Transverse colon (tissue), 4 donors: ENCODE results near the gene TOE1. TPM values are rescaled to one million over a fixed set of nuclear protein-coding genes. Genes with fewer than 3 reads are reported as not detected.

ENCODE experiments used
- DNase-seq: peaks from one replicate; pipeline ENCODE4 v3.0.0-alpha.2; 2019
- H3K27ac ChIP-seq, 4 donors: fragments of 200-600 bp; sonication (generic); 2 replicates each; pipeline ENCODE4 v1.5.1; 2016 to 2018; ENCODE audit warnings: inconsistent platforms in 4 of 4
- H3K27me3 ChIP-seq: fragments of 200-600 bp; sonication (generic); 2 replicates; pipeline ENCODE4 v1.5.1; 2017; ENCODE audit warnings: inconsistent platforms
- H3K36me3 ChIP-seq, 4 donors: fragments of 200-600 bp; sonication (generic); 2 replicates each; pipeline ENCODE4 v1.5.1; 2017 to 2019; ENCODE audit warnings: inconsistent platforms in 4 of 4
- H3K4me1 ChIP-seq, 4 donors: fragments of 200-600 bp; sonication (generic); 2 replicates each; pipeline ENCODE4 v1.5.1; 2017 to 2020; ENCODE audit warnings: inconsistent platforms in 4 of 4
- H3K4me3 ChIP-seq, 4 donors: fragments of 200-600 bp; sonication (generic); 1 replicate in 1 of 4; 2 replicates in 3 of 4; pipeline versions ENCODE4 v1.5.1 to v1.6.1; 2017 to 2019; ENCODE audit warnings: inconsistent platforms in 4 of 4
- H3K9me3 ChIP-seq, 2 donors: fragments of 200-600 bp; sonication (generic); 2 replicates each; pipeline ENCODE4 v1.5.1; 2017 to 2019; ENCODE audit warnings: inconsistent platforms in 2 of 2
- EP300 ChIP-seq: sonication (generic); formaldehyde crosslinking; IDR thresholded peaks from one replicate; pipeline ENCODE4 v1.6.1; 2017; ENCODE audit warnings: antibody characterized with exemption, low read depth
- POLR2A ChIP-seq: fragments of 450-650 bp; IDR thresholded peaks from one replicate; pipeline ENCODE4 v1.6.1; 2016; ENCODE audit warnings: antibody characterized with exemption, mild to moderate bottlenecking, moderate library complexity
- POLR2AphosphoS5 ChIP-seq, 3 donors: sonication (generic); formaldehyde crosslinking; IDR thresholded peaks; one replicate each; pipeline ENCODE4 v1.6.1; 2016; ENCODE audit warnings: antibody characterized with exemption in 3 of 3
- WGBS, 2 donors: methylation state at CpG; one replicate each; pipeline ENCODE4 v1.1.5; 2018; ENCODE audit warnings: low coverage in 1 of 2; 5-methylcytosine and 5-hydroxymethylcytosine counted together
- in situ Hi-C, 4 donors: fragments of 200-750 bp; cut with MboI; loops; one replicate each; pipeline versions ENCODE4 v1.15.0 to v1.15.1; 2017; ENCODE audit warnings: low sequenced_read_pairs in 3 of 4, low pct_ligation_motif_present in 1 of 4, low pct_unique_long_range_greater_than_20kb in 1 of 4
- intact Hi-C: fragments of 100-400 bp; cut with DNase I; formaldehyde crosslinking; loops from one replicate; pipeline ENCODE4 v1.15.1; 2023; ENCODE audit warnings: low total_unique reads
- total RNA-seq, 4 donors: library from RNA; depleted of rRNA; stranded (reverse); fragments of >200 nt; gene quantifications; one replicate each; pipeline ENCODE4 v1.1.0, GENCODE V29; 2016
- TF ChIP-seq, protein P1 (sequence below), 5 experiments: fragments of 200-600 bp in 3 of 5; fragments of 450-650 bp in 2 of 5; sonication (generic) in 3 of 5; IDR thresholded peaks; 1 replicate in 2 of 5; 2 replicates in 3 of 5; pipeline ENCODE4 v1.5.1; 2016 to 2017; ENCODE audit warnings: antibody characterized with exemption in 5 of 5, inconsistent platforms in 3 of 5, mild to moderate bottlenecking in 2 of 5, moderate library complexity in 1 of 5

The TOE1 gene
- total RNA-seq, 4 donors from 2014 or later, result 4.8 to 58.7 (median 16.4) TPM

DNA sequence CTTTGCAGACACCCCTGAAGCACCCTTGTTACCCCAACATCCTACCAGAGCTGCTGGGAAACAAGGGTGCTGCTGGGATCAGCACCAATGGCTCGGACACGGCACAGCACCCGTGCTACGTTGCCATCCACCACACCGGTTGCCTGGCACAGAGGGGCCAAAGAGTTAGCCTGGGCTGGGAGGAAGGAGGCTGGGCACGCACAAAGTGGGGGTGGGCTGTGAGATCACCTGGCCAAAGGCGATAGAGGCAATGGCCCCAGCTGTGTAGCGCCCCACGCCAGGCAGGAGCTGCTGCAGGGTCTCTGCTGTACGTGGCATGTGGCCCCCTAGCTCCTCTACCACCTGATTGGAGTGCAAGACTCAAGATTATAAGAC is 7.6 kb upstream of the TOE1 start:
- Histone ChIP-seq H3K4me1 (peaks cover 6 to 39% (median 24%) of the 10 kb centered on the region in 4 donors), H3K9me3 (no peaks in the 10 kb centered on the region), H3K27me3 (no peaks in the 10 kb centered on the region), H3K36me3 (peaks cover 0 to 7% (median 0%) of the 10 kb centered on the region in 4 donors), H3K27ac (no peak overlapping the region), H3K4me3 (no peak overlapping the region)
- in situ Hi-C loops, result no loop called here
- no peak for TF ChIP-seq POLR2AphosphoS5 (IDR thresholded peaks at IDR 0.05)
- TF ChIP-seq EP300, result no peak
- intact Hi-C loops, result no loop called here
- 93% methylated on average over 10 of the region's 10 CpGs; no CpG with 5 or more reads in 1 of the 2 donors for WGBS, 2 donors
- DNase-seq, result no peak

DNA sequence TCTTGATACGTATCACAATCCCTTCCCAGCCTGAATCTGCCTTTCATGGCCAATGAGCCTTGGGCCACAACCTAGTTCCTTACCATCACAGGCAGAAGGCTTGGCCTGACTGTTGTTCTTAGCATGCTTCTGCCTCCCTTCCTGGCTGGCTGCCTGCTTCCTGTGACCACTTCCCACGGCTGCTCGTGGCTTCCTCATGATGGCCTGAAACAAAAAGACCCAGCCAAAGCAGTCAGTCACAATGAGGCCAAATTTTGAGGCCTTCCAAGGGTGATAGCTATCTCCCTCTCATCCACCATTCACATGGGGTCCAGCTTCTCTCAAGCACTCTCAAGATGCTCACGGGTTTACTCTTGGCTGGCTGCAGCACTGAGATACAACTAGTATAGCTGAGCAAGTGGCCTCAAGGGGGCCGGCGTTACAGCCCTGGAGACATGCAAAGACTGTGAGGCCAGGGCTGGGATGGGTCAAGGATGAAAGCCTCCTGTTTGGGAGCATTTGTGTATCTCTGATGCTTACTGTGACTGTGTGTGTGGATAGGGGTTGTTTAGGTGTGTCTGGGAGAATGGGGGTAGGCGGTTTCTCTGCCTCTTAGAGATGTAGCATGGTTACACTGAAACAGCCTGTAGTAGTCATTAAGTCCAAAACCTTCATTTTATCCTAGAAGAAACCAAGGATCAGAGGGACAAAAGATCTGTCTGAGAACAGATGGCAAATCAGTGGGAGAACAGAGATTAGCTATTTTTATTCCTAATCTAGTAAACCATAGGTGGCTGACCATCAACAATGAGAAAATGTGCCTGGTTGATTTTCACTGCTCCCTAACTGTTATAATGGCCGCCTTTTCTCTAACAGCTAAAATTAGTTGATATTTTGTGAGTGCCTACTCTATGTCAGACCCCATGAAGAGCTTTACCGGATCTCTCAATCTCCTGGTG is 5.4 kb upstream of the TOE1 start:
- 73 to 74% methylated on average over 3 to 9 of the region's 9 CpGs for WGBS, 2 donors
- no peak for DNase-seq

DNA sequence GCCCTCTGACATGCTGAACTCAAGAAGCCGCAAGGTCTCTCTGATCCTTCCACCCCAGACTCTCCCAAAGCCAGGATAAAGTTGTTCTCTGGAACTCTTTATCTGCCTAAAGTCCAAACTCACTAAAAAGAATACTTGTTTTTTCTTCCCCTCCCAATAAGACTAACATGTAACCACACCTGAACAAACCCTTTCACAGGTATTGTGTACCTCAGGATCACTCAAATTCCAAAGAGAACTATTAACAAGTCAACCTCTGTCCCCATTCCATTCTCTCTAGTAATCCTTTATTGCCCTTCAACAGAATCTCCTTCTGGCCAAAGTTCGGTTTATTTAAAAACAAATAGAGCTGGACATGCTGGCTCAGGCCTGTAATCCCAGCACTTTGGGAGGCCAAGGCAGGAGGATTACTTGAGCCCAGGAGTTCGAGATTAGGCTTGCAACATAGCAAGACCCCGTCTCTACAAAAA is 4.1 kb upstream of the TOE1 start:
- no peaks in the 10 kb centered on the region for H3K9me3 ChIP-seq
- peaks cover 1 to 56% (median 35%) of the 10 kb centered on the region in 4 donors for H3K4me1 ChIP-seq
- 51 to 60% methylated on average over 3 to 4 of the region's 4 CpGs for WGBS, 2 donors
- in situ Hi-C loops (no loop called here), intact Hi-C loops (no loop called here)
- H3K4me3 ChIP-seq, result no peak overlapping the region
- H3K27me3 ChIP-seq, result no peaks in the 10 kb centered on the region
- peak; percentile 38 for DNase-seq
- peaks cover 0 to 7% (median 0%) of the 10 kb centered on the region in 4 donors for H3K36me3 ChIP-seq
- peak in 2 of 3 donors; percentile 49 to 72 for TF ChIP-seq POLR2AphosphoS5 (IDR thresholded peaks at IDR 0.05)
- TF ChIP-seq POLR2A, result peak; percentile 10
- no peak for TF ChIP-seq EP300
- H3K27ac ChIP-seq, result peak overlapping the region; percentile 82 to 97 (median 90)

More for the DNA sequence above, 5.4 kb upstream of the TOE1 start:
- TF ChIP-seq EP300, result no peak
- no peak for TF ChIP-seq POLR2A
- no peak for TF ChIP-seq POLR2AphosphoS5 (IDR thresholded peaks at IDR 0.05)
- TF ChIP-seq, protein P1, sequence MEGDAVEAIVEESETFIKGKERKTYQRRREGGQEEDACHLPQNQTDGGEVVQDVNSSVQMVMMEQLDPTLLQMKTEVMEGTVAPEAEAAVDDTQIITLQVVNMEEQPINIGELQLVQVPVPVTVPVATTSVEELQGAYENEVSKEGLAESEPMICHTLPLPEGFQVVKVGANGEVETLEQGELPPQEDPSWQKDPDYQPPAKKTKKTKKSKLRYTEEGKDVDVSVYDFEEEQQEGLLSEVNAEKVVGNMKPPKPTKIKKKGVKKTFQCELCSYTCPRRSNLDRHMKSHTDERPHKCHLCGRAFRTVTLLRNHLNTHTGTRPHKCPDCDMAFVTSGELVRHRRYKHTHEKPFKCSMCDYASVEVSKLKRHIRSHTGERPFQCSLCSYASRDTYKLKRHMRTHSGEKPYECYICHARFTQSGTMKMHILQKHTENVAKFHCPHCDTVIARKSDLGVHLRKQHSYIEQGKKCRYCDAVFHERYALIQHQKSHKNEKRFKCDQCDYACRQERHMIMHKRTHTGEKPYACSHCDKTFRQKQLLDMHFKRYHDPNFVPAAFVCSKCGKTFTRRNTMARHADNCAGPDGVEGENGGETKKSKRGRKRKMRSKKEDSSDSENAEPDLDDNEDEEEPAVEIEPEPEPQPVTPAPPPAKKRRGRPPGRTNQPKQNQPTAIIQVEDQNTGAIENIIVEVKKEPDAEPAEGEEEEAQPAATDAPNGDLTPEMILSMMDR (IDR thresholded peaks at IDR 0.05), result no peak
- H3K9me3 ChIP-seq, result no peaks in the 10 kb centered on the region
- in situ Hi-C loops (no loop called here), intact Hi-C loops (no loop called here)
- no peak overlapping the region for H3K4me3 ChIP-seq
- no peaks in the 10 kb centered on the region for H3K27me3 ChIP-seq
- H3K36me3 ChIP-seq, result peaks cover 0 to 7% (median 0%) of the 10 kb centered on the region in 4 donors
- peak overlapping the region; percentile 82 to 97 (median 90) for H3K27ac ChIP-seq
- peaks cover 0 to 51% (median 30%) of the 10 kb centered on the region in 4 donors for H3K4me1 ChIP-seq

DNA sequence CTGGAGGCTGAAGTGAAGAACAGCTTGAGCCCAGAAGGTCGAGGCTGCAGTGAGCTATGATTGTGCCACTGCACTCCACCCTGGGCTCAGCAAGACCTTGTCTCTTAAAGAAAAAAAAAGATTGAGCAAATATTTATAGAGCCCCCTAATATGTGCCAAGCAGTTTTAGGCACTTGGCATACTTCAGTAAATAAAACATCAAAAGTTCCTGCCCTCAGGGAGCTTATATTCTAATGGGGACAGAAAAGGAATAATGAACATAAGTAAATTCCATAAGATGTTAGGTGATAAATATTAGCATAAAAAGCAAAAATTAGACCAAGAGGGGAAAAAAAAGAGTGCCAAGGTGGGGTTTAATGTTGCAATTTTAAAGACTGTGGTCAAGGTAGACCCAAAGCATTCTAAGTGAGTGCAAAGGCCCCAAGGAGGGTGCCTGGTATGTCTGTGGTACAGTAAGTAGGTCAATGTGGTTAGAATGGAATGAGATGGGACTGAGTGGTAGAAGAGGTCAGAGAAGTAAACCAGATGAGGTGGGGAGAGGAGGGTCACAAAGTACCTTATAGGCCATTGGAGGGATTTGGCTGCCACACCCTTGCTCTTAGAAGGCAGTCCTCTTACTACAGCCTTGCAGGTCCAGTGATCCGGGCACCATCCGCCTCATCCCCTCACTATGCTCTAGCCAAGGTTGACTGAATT is 2.2 kb upstream of the TOE1 start:
- in situ Hi-C loops (no loop called here), intact Hi-C loops (no loop called here)
- WGBS, 2 donors, result 83 to 100% methylated on average over 1 to 3 of the region's 3 CpGs
- Histone ChIP-seq H3K4me1 (peaks cover 9 to 69% (median 46%) of the 10 kb centered on the region in 4 donors), H3K9me3 (no peaks in the 10 kb centered on the region), H3K4me3 (no peak overlapping the region), H3K36me3 (peaks cover 0 to 10% (median 2%) of the 10 kb centered on the region in 4 donors), H3K27ac (peak overlapping the region in 3 of 4 donors; percentile 90 to 97 (median 95)), H3K27me3 (no peaks in the 10 kb centered on the region)
- TF ChIP-seq POLR2AphosphoS5 (IDR thresholded peaks at IDR 0.05) (no peak), EP300 (no peak), POLR2A (no peak)
- TF ChIP-seq, protein P1 (IDR thresholded peaks at IDR 0.05), result no peak
- no peak for DNase-seq
